Esophagus squamous epithelium (tissue), 5 donors: Measurements from ENCODE around the gene ANGPT4. TPM values are rescaled to one million over a fixed set of nuclear protein-coding genes. Genes with fewer than 3 reads are reported as not detected.

Experiments used
- DNase-seq: peaks from one replicate; lab custom pipeline; 2025; lab: John Stamatoyannopoulos, UW
- H3K27ac ChIP-seq, 4 donors: fragments of 200-600 bp; sonication (generic); one replicate each; pipeline ENCODE4 v1.5.1; 2016 to 2019; ENCODE audit warnings: mild to moderate bottlenecking in 1 of 4
- H3K27me3 ChIP-seq, 4 donors: fragments of 200-600 bp; sonication (generic); 1 replicate in 3 of 4; 2 replicates in 1 of 4; pipeline versions ENCODE4 v1.5.1 to v1.6.0; 2017 to 2021; ENCODE audit warnings: antibody characterized with exemption in 1 of 4
- H3K36me3 ChIP-seq, 3 donors: fragments of 200-600 bp; sonication (generic); one replicate each; pipeline ENCODE4 v1.5.1; 2016 to 2019
- H3K4me1 ChIP-seq, 3 donors: fragments of 200-600 bp; sonication (generic); one replicate each; pipeline ENCODE4 v1.5.1; 2017 to 2019
- H3K4me3 ChIP-seq, 4 donors: fragments of 200-600 bp; sonication (generic); 1 replicate in 3 of 4; 2 replicates in 1 of 4; pipeline ENCODE4 v1.5.1; 2016 to 2019; ENCODE audit warnings: mild to moderate bottlenecking in 2 of 4, moderate library complexity in 1 of 4
- H3K9me3 ChIP-seq, 3 donors: fragments of 200-600 bp; sonication (generic); one replicate each; pipeline ENCODE4 v1.5.1; 2016 to 2019
- POLR2A ChIP-seq, 4 donors: fragments of 450-650 bp; IDR thresholded peaks; one replicate each; pipeline ENCODE4 v1.6.1; 2017; ENCODE audit warnings: antibody characterized with exemption in 4 of 4, mild to moderate bottlenecking in 4 of 4, moderate library complexity in 3 of 4
- WGBS, 2 donors: methylation state at CpG; one replicate each; pipeline ENCODE4 v1.1.5; 2018; 5-methylcytosine and 5-hydroxymethylcytosine counted together
- intact Hi-C: fragments of 100-400 bp; cut with DNase I; formaldehyde crosslinking; loops from one replicate; pipeline ENCODE4 v1.15.0; 2022
- total RNA-seq, 4 donors: library from RNA; depleted of rRNA; stranded (reverse); fragments of >200 nt; gene quantifications; one replicate each; pipeline ENCODE4 v1.1.0, GENCODE V29; 2016
- TF ChIP-seq, protein P1 (sequence below), 6 experiments: fragments of 450-650 bp in 4 of 6; fragments of 200-600 bp in 2 of 6; sonication (generic) in 2 of 6; IDR thresholded peaks; one replicate each; pipeline ENCODE4 v1.5.1; 2016 to 2019; ENCODE audit warnings: antibody characterized with exemption in 6 of 6, mild to moderate bottlenecking in 4 of 6, moderate library complexity in 4 of 6
- donor health status: DM: yes; HTN: yes; CAD: no.

ANGPT4 gene
- total RNA-seq, 4 donors from 2014 or later = under 0.01 to 0.38 (median 0.09) TPM; not detected in 1

- Histone ChIP-seq H3K27me3 (peaks cover 0 to 20% (median 0%) of the 10 kb centered on the region in 4 donors), H3K9me3 (no peaks in the 10 kb centered on the region), H3K36me3 (no peaks in the 10 kb centered on the region), H3K4me3 (no peak overlapping the region), H3K27ac (no peak overlapping the region), H3K4me1 (no peaks in the 10 kb centered on the region)
- intact Hi-C loops = loop anchor here (10.0 kb wide), 1 partner anchor 58 kb away; no protein-coding TSS in a partner anchor
- 65 to 70% methylated on average over 7 of the region's 7 CpGs for WGBS, 2 donors
- no peak for DNase-seq
- no peak for TF ChIP-seq POLR2A (IDR thresholded peaks at IDR 0.05)
- TF ChIP-seq, protein P1, sequence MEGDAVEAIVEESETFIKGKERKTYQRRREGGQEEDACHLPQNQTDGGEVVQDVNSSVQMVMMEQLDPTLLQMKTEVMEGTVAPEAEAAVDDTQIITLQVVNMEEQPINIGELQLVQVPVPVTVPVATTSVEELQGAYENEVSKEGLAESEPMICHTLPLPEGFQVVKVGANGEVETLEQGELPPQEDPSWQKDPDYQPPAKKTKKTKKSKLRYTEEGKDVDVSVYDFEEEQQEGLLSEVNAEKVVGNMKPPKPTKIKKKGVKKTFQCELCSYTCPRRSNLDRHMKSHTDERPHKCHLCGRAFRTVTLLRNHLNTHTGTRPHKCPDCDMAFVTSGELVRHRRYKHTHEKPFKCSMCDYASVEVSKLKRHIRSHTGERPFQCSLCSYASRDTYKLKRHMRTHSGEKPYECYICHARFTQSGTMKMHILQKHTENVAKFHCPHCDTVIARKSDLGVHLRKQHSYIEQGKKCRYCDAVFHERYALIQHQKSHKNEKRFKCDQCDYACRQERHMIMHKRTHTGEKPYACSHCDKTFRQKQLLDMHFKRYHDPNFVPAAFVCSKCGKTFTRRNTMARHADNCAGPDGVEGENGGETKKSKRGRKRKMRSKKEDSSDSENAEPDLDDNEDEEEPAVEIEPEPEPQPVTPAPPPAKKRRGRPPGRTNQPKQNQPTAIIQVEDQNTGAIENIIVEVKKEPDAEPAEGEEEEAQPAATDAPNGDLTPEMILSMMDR (IDR thresholded peaks at IDR 0.05) = no peak
Observed at GRCh38 chr20:942611-943010, 26.5 kb upstream of the ANGPT4 start.

GRCh38 chr20:940926-941325 is 24.8 kb upstream of the ANGPT4 start:
- TF ChIP-seq, protein P1 (IDR thresholded peaks at IDR 0.05) = no peak
- Histone ChIP-seq H3K27ac (no peak overlapping the region), H3K36me3 (no peaks in the 10 kb centered on the region), H3K4me3 (no peak overlapping the region), H3K27me3 (peaks cover 0 to 10% (median 0%) of the 10 kb centered on the region in 4 donors), H3K4me1 (no peaks in the 10 kb centered on the region), H3K9me3 (no peaks in the 10 kb centered on the region)
- 65 to 68% methylated on average over 5 of the region's 5 CpGs for WGBS, 2 donors
- no peak for DNase-seq
- intact Hi-C loops = loop anchor here (10.0 kb wide), 1 partner anchor 56 kb away; no protein-coding TSS in a partner anchor

GRCh38 chr20:939606-940005 is 23.5 kb upstream of the ANGPT4 start:
- H3K36me3 ChIP-seq = no peaks in the 10 kb centered on the region
- H3K4me3 ChIP-seq = no peak overlapping the region
- H3K27ac ChIP-seq = no peak overlapping the region
- no peaks in the 10 kb centered on the region for H3K9me3 ChIP-seq
- TF ChIP-seq POLR2A (IDR thresholded peaks at IDR 0.05) = no peak
- TF ChIP-seq, protein P1 (IDR thresholded peaks at IDR 0.05) = no peak
- intact Hi-C loops = loop anchor here (10.0 kb wide), 1 partner anchor 55 kb away; no protein-coding TSS in a partner anchor
- DNase-seq = no peak
- no peaks in the 10 kb centered on the region for H3K4me1 ChIP-seq
- 91 to 93% methylated on average over 3 to 5 of the region's 5 CpGs for WGBS, 2 donors
- H3K27me3 ChIP-seq = no peaks in the 10 kb centered on the region

DNA sequence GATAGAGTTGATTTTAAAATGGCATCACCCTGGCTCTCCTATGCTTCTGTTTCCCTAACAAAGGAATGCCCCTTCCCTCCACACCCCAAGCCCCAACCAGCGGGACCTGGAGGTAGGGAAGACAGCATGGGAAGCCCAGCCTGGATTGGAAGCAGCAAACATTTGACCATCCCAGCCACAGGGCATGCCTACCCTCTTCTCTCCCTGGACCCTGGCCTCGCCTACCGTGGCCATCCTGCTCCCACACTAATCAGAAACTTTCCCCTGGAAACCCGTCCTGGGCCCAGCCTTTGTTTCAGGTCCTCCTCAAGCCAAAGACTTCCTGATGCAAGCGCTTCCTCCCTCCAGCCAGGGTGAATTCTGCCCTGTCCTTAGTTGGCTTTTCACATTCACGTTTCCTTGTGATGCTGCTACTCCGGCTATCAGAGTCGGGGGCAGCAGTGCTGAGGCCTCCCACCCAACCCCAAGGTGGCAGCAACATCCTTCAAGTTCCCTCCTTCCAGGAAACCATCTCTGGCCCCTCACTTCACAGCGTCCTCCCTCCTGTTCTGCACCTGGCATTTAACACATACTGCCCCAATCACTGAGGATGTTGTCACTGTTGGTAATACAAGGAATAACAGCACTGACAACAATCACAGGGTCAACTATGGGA is 18.2 kb upstream of the ANGPT4 start:
- Histone ChIP-seq H3K27ac (no peak overlapping the region), H3K9me3 (peaks cover 0 to 20% (median 14%) of the 10 kb centered on the region in 3 donors), H3K27me3 (no peaks in the 10 kb centered on the region), H3K4me1 (no peaks in the 10 kb centered on the region), H3K4me3 (no peak overlapping the region), H3K36me3 (no peaks in the 10 kb centered on the region)
- intact Hi-C loops = no loop called here
- no peak for DNase-seq
- WGBS, 2 donors = 55 to 60% methylated on average over 9 of the region's 9 CpGs
- TF ChIP-seq, protein P1 (IDR thresholded peaks at IDR 0.05) = no peak
- no peak for TF ChIP-seq POLR2A (IDR thresholded peaks at IDR 0.05)

DNA sequence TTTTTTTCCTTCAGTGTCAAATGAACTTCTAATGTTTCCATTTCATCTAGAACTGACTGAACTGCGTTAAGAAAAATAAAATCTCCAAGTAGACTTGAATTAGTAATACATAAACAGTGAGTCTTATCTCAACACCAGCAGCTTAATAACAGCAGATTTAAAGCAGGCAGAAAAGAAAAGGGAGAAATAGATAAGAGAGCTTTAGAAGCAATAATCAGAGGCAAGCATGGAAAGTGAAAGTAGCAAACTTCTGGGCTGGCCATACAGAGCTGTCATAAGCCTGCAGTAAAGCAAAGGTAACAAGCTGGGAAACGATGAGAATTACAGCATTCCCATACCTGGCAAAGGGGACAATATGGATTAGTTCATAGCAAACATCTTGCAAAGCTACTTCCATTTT is 16.9 kb upstream of the ANGPT4 start:
- intact Hi-C loops = no loop called here
- no peak for TF ChIP-seq POLR2A (IDR thresholded peaks at IDR 0.05)
- TF ChIP-seq, protein P1 (IDR thresholded peaks at IDR 0.05) = no peak
- H3K27ac ChIP-seq = no peak overlapping the region
- no peak for DNase-seq
- WGBS, 2 donors = 51 to 82% methylated on average over 2 of the region's 2 CpGs
- H3K36me3 ChIP-seq = no peaks in the 10 kb centered on the region
- H3K27me3 ChIP-seq = peaks cover 0 to 6% (median 0%) of the 10 kb centered on the region in 4 donors
- H3K9me3 ChIP-seq = peaks cover 0 to 20% (median 14%) of the 10 kb centered on the region in 3 donors
- no peaks in the 10 kb centered on the region for H3K4me1 ChIP-seq
- H3K4me3 ChIP-seq = no peak overlapping the region
